ENCODE results near the gene ZG16B.

The ZG16B gene

GRCh38 chr16:2804728-2805127, 25.4 kb upstream of the ZG16B start:
- no peak for DNase-seq (ENCODE audit: low read depth, low spot score)

GRCh38 chr16:2806286-2806685, 23.8 kb upstream of the ZG16B start:
- DNase-seq (ENCODE audit: low read depth, low spot score) = no peak

- DNase-seq (ENCODE audit: low read depth, low spot score) = no peak
Observed at GRCh38 chr16:2808181-2808580, 21.9 kb upstream of the ZG16B start.

- DNase-seq (ENCODE audit: low read depth, low spot score) = no peak
Observed at GRCh38 chr16:2809149-2809760, 20.8 kb upstream of the ZG16B start.

- DNase-seq (ENCODE audit: low read depth, low spot score) = no peak
Observed at GRCh38 chr16:2810651-2811050, 19.5 kb upstream of the ZG16B start.

GRCh38 chr16:2811703-2812471, 18.2 kb upstream of the ZG16B start:
- no peak for DNase-seq (ENCODE audit: low read depth, low spot score)

- DNase-seq (ENCODE audit: low read depth, low spot score) = no peak
Observed at GRCh38 chr16:2813771-2814221, 16.3 kb upstream of the ZG16B start.

- DNase-seq (ENCODE audit: low read depth, low spot score) = no peak
Observed at GRCh38 chr16:2814551-2815298, 15.4 kb upstream of the ZG16B start.

GRCh38 chr16:2815299-2815771, 14.8 kb upstream of the ZG16B start:
- DNase-seq (ENCODE audit: low read depth, low spot score) = no peak

GRCh38 chr16:2816751-2817339, 13.3 kb upstream of the ZG16B start, which contains the start of gene PRSS21:
Gene PRSS21, plus strand, starts transcription at chr16:2817237. Its CDS starts 32 bp downstream, at chr16:2817269.
- DNase-seq (ENCODE audit: low read depth, low spot score) = no peak

GRCh38 chr16:2817340-2818271, 12.5 kb upstream of the ZG16B start:
- no peak for DNase-seq (ENCODE audit: low read depth, low spot score)

- DNase-seq (ENCODE audit: low read depth, low spot score) = no peak
Observed at GRCh38 chr16:2818272-2818876, 11.7 kb upstream of the ZG16B start.

GRCh38 chr16:2819179-2819938, 10.7 kb upstream of the ZG16B start:
- no peak for DNase-seq (ENCODE audit: low read depth, low spot score)

GRCh38 chr16:2819939-2820835, 9.9 kb upstream of the ZG16B start:
- peak; percentile 70 for DNase-seq (ENCODE audit: low read depth, low spot score)

- DNase-seq (ENCODE audit: low read depth, low spot score) = no peak
Observed at GRCh38 chr16:2820836-2821486, 9.1 kb upstream of the ZG16B start.

- peak; percentile 76 for DNase-seq (ENCODE audit: low read depth, low spot score)
Observed at GRCh38 chr16:2821487-2822157, 8.5 kb upstream of the ZG16B start.

GRCh38 chr16:2822158-2822495, 8.0 kb upstream of the ZG16B start:
- DNase-seq (ENCODE audit: low read depth, low spot score) = no peak

GRCh38 chr16:2822496-2822895, 7.6 kb upstream of the ZG16B start:
- no peak for DNase-seq (ENCODE audit: low read depth, low spot score)

Measured in ELF-1 (cell line).